ENCODE data around the gene APBB1.

DNA sequence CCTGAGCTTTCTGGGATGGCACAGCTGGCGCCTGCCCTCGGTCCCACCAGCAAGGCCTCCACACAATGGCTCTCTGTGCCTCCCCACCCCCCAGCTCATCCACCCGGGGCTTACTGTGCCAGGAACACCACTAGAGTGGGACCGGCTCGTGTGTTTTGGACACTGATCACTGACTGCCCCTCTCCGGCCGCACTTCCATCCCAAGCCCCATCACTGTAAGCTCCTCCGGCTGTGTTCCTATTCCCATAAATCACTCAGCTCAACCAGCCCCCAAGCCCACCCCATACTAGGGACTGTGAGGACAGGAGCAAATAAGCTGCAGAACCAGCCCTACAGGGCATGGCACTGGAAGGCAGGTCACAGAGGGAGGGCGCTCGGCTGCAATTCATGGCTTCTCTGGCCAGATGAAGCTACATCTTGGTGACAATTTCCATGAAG is 7.3 kb downstream of the APBB1 start:
- TF ChIP-seq CTCF (conservative IDR thresholded peaks at IDR 0.05; ENCODE audit: low read depth, low read length): no peak
- no peak for TF ChIP-seq EZH2 (IDR thresholded peaks at IDR 0.05; ENCODE audit: low read length, unreplicated experiment)
